Immature natural killer cell (primary cell): ENCODE data around the gene LMX1B. TPM values are rescaled to one million over a fixed set of nuclear protein-coding genes. Genes with fewer than 3 reads are reported as not detected.

Experiments
- DNase-seq, 3 donors: peaks; one replicate each; pipeline ENCODE4 v3.0.0; 2022; ENCODE audit warnings: mixed read lengths in 1 of 3
- H3K27ac Mint-ChIP-seq, 6 donors: one replicate each; pipeline ENCODE4 v1.8.0; 2020; ENCODE audit warnings: mixed read lengths in 6 of 6, mild to moderate bottlenecking in 5 of 6, inconsistent platforms in 4 of 6, moderate library complexity in 3 of 6
- H3K27me3 Mint-ChIP-seq, 3 donors: one replicate each; pipeline ENCODE4 v1.8.0; 2020 to 2021; ENCODE audit warnings: low read depth in 3 of 3, mild to moderate bottlenecking in 3 of 3, mixed read lengths in 3 of 3, moderate library complexity in 3 of 3, inconsistent platforms in 1 of 3
- H3K36me3 Mint-ChIP-seq, 3 donors: one replicate each; pipeline ENCODE4 v1.8.0; 2020; ENCODE audit warnings: mixed read lengths in 3 of 3, inconsistent platforms in 2 of 3, mild to moderate bottlenecking in 2 of 3
- H3K4me1 Mint-ChIP-seq, 2 donors: one replicate each; pipeline ENCODE4 v1.8.0; 2020; ENCODE audit warnings: inconsistent platforms in 2 of 2, mild to moderate bottlenecking in 2 of 2, mixed read lengths in 2 of 2, moderate library complexity in 1 of 2
- H3K4me3 Mint-ChIP-seq, 5 donors: one replicate each; pipeline ENCODE4 v1.8.0; 2020; ENCODE audit warnings: mild to moderate bottlenecking in 5 of 5, mixed read lengths in 5 of 5, inconsistent platforms in 3 of 5, moderate library complexity in 3 of 5
- H3K9me3 Mint-ChIP-seq, 6 donors: one replicate each; pipeline ENCODE4 v1.8.0; 2020; ENCODE audit warnings: mild to moderate bottlenecking in 6 of 6, mixed read lengths in 6 of 6, inconsistent platforms in 4 of 6, moderate library complexity in 3 of 6
- polyA plus RNA-seq, 3 donors: library from polyadenylated mRNA; unstranded; fragments of 300-500 nt; fragmentation: Illumina TruSeq; gene quantifications; one replicate each; pipeline ENCODE4 v1.2.3, GENCODE V29; 2021

LMX1B gene
- polyA plus RNA-seq, 3 donors from 2014 or later, result not detected

GRCh38 chr9:126681336-126681735 is 67.6 kb downstream of the LMX1B start:
- peaks cover 0 to 4% of the 10 kb centered on the region in 2 donors for H3K4me1 Mint-ChIP-seq
- no peak for DNase-seq
- H3K27ac Mint-ChIP-seq, result no peak overlapping the region
- peaks cover 0 to 3% (median under 1%) of the 10 kb centered on the region in 3 donors for H3K36me3 Mint-ChIP-seq
- H3K9me3 Mint-ChIP-seq, result peaks cover 0 to 2% (median 0%) of the 10 kb centered on the region in 6 donors
- H3K4me3 Mint-ChIP-seq, result no peak overlapping the region
- H3K27me3 Mint-ChIP-seq, result peaks cover 11 to 50% (median 45%) of the 10 kb centered on the region in 3 donors

- peaks cover 14 to 54% (median 41%) of the 10 kb centered on the region in 3 donors for H3K27me3 Mint-ChIP-seq
- peak overlapping the region in 1 of 5 donors; percentile 13 for H3K4me3 Mint-ChIP-seq
- peaks cover 0 to 4% of the 10 kb centered on the region in 2 donors for H3K4me1 Mint-ChIP-seq
- peaks cover 0 to 3% (median 0%) of the 10 kb centered on the region in 3 donors for H3K36me3 Mint-ChIP-seq
- H3K27ac Mint-ChIP-seq, result no peak overlapping the region
- H3K9me3 Mint-ChIP-seq, result peaks cover 0 to 2% (median 0%) of the 10 kb centered on the region in 6 donors
- no peak for DNase-seq
Observed at GRCh38 chr9:126682113-126682810, 68.5 kb downstream of the LMX1B start.

GRCh38 chr9:126682928-126683697 is 69.4 kb downstream of the LMX1B start:
- peaks cover 0 to 4% of the 10 kb centered on the region in 2 donors for H3K4me1 Mint-ChIP-seq
- peaks cover 19 to 53% (median 36%) of the 10 kb centered on the region in 3 donors for H3K27me3 Mint-ChIP-seq
- peak overlapping the region in 2 of 5 donors; percentile 5 to 36 for H3K4me3 Mint-ChIP-seq
- no peaks in the 10 kb centered on the region for H3K36me3 Mint-ChIP-seq
- DNase-seq, result no peak
- no peak overlapping the region for H3K27ac Mint-ChIP-seq
- H3K9me3 Mint-ChIP-seq, result peaks cover 0 to 2% (median 0%) of the 10 kb centered on the region in 6 donors

- H3K9me3 Mint-ChIP-seq, result peaks cover 0 to 2% (median 0%) of the 10 kb centered on the region in 6 donors
- no peak overlapping the region for H3K27ac Mint-ChIP-seq
- DNase-seq, result no peak
- H3K4me3 Mint-ChIP-seq, result peak overlapping the region in 2 of 5 donors; percentile 5 to 36
- H3K4me1 Mint-ChIP-seq, result peaks cover 0 to 4% of the 10 kb centered on the region in 2 donors
- no peaks in the 10 kb centered on the region for H3K36me3 Mint-ChIP-seq
- peaks cover 21 to 53% (median 36%) of the 10 kb centered on the region in 3 donors for H3K27me3 Mint-ChIP-seq
Observed at GRCh38 chr9:126683698-126684044, 69.9 kb downstream of the LMX1B start.

- Mint-ChIP-seq H3K36me3 (no peaks in the 10 kb centered on the region), H3K9me3 (peaks cover 0 to 2% (median 0%) of the 10 kb centered on the region in 6 donors), H3K27me3 (peaks cover 25 to 51% (median 33%) of the 10 kb centered on the region in 3 donors), H3K4me1 (peaks cover 0 to 4% of the 10 kb centered on the region in 2 donors), H3K4me3 (no peak overlapping the region), H3K27ac (no peak overlapping the region)
- DNase-seq, result no peak
Observed at GRCh38 chr9:126684345-126684744, 70.6 kb downstream of the LMX1B start.

GRCh38 chr9:126684965-126685465 is 71.3 kb downstream of the LMX1B start:
- peaks cover 0 to 4% of the 10 kb centered on the region in 2 donors for H3K4me1 Mint-ChIP-seq
- peaks cover 25 to 56% (median 34%) of the 10 kb centered on the region in 3 donors for H3K27me3 Mint-ChIP-seq
- peaks cover 0 to 2% (median 0%) of the 10 kb centered on the region in 6 donors for H3K9me3 Mint-ChIP-seq
- H3K27ac Mint-ChIP-seq, result no peak overlapping the region
- no peak for DNase-seq
- H3K36me3 Mint-ChIP-seq, result no peaks in the 10 kb centered on the region
- no peak overlapping the region for H3K4me3 Mint-ChIP-seq

- peaks cover 0 to 4% of the 10 kb centered on the region in 2 donors for H3K4me1 Mint-ChIP-seq
- H3K36me3 Mint-ChIP-seq, result no peaks in the 10 kb centered on the region
- no peak overlapping the region for H3K4me3 Mint-ChIP-seq
- no peaks in the 10 kb centered on the region for H3K9me3 Mint-ChIP-seq
- H3K27ac Mint-ChIP-seq, result no peak overlapping the region
- H3K27me3 Mint-ChIP-seq, result peaks cover 23 to 45% (median 34%) of the 10 kb centered on the region in 3 donors
- no peak for DNase-seq
Observed at GRCh38 chr9:126687930-126688461, 74.3 kb downstream of the LMX1B start.

- Mint-ChIP-seq H3K27me3 (peaks cover 21 to 40% (median 31%) of the 10 kb centered on the region in 3 donors), H3K9me3 (no peaks in the 10 kb centered on the region), H3K4me3 (no peak overlapping the region), H3K27ac (no peak overlapping the region), H3K36me3 (no peaks in the 10 kb centered on the region), H3K4me1 (peaks cover 0 to under 1% of the 10 kb centered on the region in 2 donors)
- DNase-seq, result no peak
Observed at GRCh38 chr9:126688617-126689016, 74.9 kb downstream of the LMX1B start.

- H3K4me1 Mint-ChIP-seq, result no peaks in the 10 kb centered on the region
- peaks cover 20 to 37% (median 27%) of the 10 kb centered on the region in 3 donors for H3K27me3 Mint-ChIP-seq
- H3K27ac Mint-ChIP-seq, result no peak overlapping the region
- DNase-seq, result no peak
- H3K36me3 Mint-ChIP-seq, result no peaks in the 10 kb centered on the region
- H3K4me3 Mint-ChIP-seq, result no peak overlapping the region
- H3K9me3 Mint-ChIP-seq, result no peaks in the 10 kb centered on the region
Observed at GRCh38 chr9:126689027-126689825, 75.5 kb downstream of the LMX1B start.

GRCh38 chr9:126690431-126691051 is 76.8 kb downstream of the LMX1B start:
- H3K9me3 Mint-ChIP-seq, result no peaks in the 10 kb centered on the region
- H3K4me3 Mint-ChIP-seq, result no peak overlapping the region
- peaks cover 16 to 25% (median 20%) of the 10 kb centered on the region in 3 donors for H3K27me3 Mint-ChIP-seq
- no peak overlapping the region for H3K27ac Mint-ChIP-seq
- no peaks in the 10 kb centered on the region for H3K36me3 Mint-ChIP-seq
- peak; percentile 52 to 57 (median 56) for DNase-seq
- peaks cover 0 to 2% of the 10 kb centered on the region in 2 donors for H3K4me1 Mint-ChIP-seq

GRCh38 chr9:126692041-126692758 is 78.5 kb downstream of the LMX1B start:
- no peak overlapping the region for H3K27ac Mint-ChIP-seq
- no peak overlapping the region for H3K4me3 Mint-ChIP-seq
- no peak for DNase-seq
- H3K4me1 Mint-ChIP-seq, result peaks cover 0 to 2% of the 10 kb centered on the region in 2 donors
- no peaks in the 10 kb centered on the region for H3K36me3 Mint-ChIP-seq
- peaks cover 9 to 19% (median 16%) of the 10 kb centered on the region in 3 donors for H3K27me3 Mint-ChIP-seq
- no peaks in the 10 kb centered on the region for H3K9me3 Mint-ChIP-seq

GRCh38 chr9:126692759-126693427 is 79.2 kb downstream of the LMX1B start:
- Mint-ChIP-seq H3K4me1 (peaks cover 0 to 2% of the 10 kb centered on the region in 2 donors), H3K27me3 (peaks cover 10 to 13% (median 11%) of the 10 kb centered on the region in 3 donors), H3K4me3 (no peak overlapping the region), H3K27ac (no peak overlapping the region), H3K9me3 (no peaks in the 10 kb centered on the region), H3K36me3 (no peaks in the 10 kb centered on the region)
- DNase-seq, result no peak
